Measurements from ENCODE around the gene USP13. TPM values are rescaled to one million over a fixed set of nuclear protein-coding genes. Genes with fewer than 3 reads are reported as not detected.
"Not testable (repeated sequence)": the region's sequence is repeated elsewhere in the genome, so short reads cannot be mapped to it uniquely, and the experiment has no call there.

USP13 gene
- total and polyA plus RNA-seq, 2 donors (not counting 1 experiment from before 2014, with no cell fraction given), result 1.9 to 13.2 TPM

DNA sequence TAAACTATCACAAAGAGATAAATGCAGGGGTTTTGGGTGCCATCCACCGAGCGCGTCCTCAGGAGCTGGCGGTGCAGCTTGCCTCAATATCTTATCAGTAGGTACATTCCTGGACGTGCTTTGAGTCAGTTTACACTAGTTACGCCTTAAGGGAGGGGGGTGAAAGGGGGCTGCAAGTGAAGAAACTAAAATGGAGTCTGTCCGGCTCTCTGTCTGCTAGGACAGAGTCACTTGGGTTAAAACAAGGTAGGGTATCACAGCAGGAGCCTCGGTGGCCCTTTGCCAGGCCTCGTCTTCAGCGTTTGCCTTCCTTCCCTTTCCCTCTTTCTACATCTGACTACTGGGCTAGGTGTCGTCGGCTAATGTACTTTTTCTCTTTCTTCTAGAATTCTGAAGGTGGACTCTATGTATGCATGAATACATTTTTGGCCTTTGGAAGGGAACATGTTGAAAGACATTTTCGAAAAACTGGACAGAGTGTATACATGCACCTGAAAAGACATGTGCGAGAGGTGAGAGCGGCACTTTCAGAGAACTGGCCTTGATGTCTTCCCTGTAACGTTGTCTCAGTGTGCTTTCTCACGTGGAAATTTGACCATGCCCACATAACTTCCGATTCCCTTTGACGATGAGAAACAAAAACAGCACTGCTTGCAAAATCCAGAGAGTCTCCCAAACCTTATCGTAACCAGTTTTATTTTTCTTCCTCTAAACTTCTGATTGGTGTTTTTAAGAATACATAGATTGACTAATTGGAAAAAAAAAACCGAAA is 28.8 kb downstream of the USP13 start:
- intact Hi-C loops (cut with micrococcal nuclease), result no loop called here
- no peak for ATAC-seq (ENCODE audit: low read depth)
- no peak overlapping the region for H3K27ac ChIP-seq (ENCODE audit: low read length in 2 of 2)
- 100% methylated on average over 10 of the region's 21 CpGs for WGBS (ENCODE audit: insufficient coverage)
- H3K4me3 Mint-ChIP-seq, result no peak overlapping the region
- no peak overlapping the region for H3K4me3 ChIP-seq (ENCODE audit: control extremely low read depth in 1 of 5, extremely low read depth in 1 of 5, insufficient read depth in 1 of 5, low read depth in 2 of 5, low read length in 4 of 5)
- no peaks in the 10 kb centered on the region for H3K9me3 Mint-ChIP-seq (ENCODE audit: insufficient read depth)
- H4K20me1 ChIP-seq (ENCODE audit: control insufficient read depth, insufficient read depth, low read length, poor library complexity, severe bottlenecking), result no peaks in the 10 kb centered on the region
- no peaks in the 10 kb centered on the region for H3K4me1 Mint-ChIP-seq
- H3K27me3 Mint-ChIP-seq, result no peaks in the 10 kb centered on the region
- no peaks in the 10 kb centered on the region for H3K9me3 ChIP-seq (ENCODE audit: control extremely low read depth in 1 of 3, control insufficient read depth in 2 of 3, insufficient read depth in 1 of 3, low read length in 2 of 3)
- H3K27me3 ChIP-seq (replicated peaks in 1 of 4; ENCODE audit: control extremely low read depth in 1 of 4, control insufficient read depth in 3 of 4, insufficient read depth in 4 of 4, low read length in 3 of 4), result no peaks in the 10 kb centered on the region
- H3K27ac Mint-ChIP-seq, result no peak overlapping the region
- ChIA-PET POLR2A (no interaction called here), CTCF (no interaction called here)
- no peak overlapping the region for H3K9ac ChIP-seq (ENCODE audit: low read length)
- TF ChIP-seq EZH2 (IDR thresholded peaks at IDR 0.05; ENCODE audit: borderline replicate concordance, insufficient read depth, low read depth, low read length, poor library complexity, severe bottlenecking), result no peak
- TF ChIP-seq, protein P1, sequence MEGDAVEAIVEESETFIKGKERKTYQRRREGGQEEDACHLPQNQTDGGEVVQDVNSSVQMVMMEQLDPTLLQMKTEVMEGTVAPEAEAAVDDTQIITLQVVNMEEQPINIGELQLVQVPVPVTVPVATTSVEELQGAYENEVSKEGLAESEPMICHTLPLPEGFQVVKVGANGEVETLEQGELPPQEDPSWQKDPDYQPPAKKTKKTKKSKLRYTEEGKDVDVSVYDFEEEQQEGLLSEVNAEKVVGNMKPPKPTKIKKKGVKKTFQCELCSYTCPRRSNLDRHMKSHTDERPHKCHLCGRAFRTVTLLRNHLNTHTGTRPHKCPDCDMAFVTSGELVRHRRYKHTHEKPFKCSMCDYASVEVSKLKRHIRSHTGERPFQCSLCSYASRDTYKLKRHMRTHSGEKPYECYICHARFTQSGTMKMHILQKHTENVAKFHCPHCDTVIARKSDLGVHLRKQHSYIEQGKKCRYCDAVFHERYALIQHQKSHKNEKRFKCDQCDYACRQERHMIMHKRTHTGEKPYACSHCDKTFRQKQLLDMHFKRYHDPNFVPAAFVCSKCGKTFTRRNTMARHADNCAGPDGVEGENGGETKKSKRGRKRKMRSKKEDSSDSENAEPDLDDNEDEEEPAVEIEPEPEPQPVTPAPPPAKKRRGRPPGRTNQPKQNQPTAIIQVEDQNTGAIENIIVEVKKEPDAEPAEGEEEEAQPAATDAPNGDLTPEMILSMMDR (IDR thresholded peaks at IDR 0.05), result no peak
- H3K36me3 ChIP-seq (replicated peaks in 1 of 2; ENCODE audit: control extremely low read depth in 1 of 2, control insufficient read depth in 1 of 2, extremely low read depth in 1 of 2, insufficient read depth in 2 of 2, low read length in 1 of 2), result peaks cover 0 to 3% of the 10 kb centered on the region in 2 experiments
- no peak overlapping the region for H2AFZ ChIP-seq (ENCODE audit: insufficient read depth, low read depth, low read length, poor library complexity, severe bottlenecking)
- H3K4me2 ChIP-seq (replicated peaks; ENCODE audit: low read depth, low read length, poor library complexity, severe bottlenecking), result no peak overlapping the region
- no peaks in the 10 kb centered on the region for H3K4me1 ChIP-seq (ENCODE audit: control insufficient read depth in 2 of 2, insufficient read depth in 2 of 2, low read length in 2 of 2)
- DNase-seq, result no peak
- H3K79me2 ChIP-seq (ENCODE audit: control insufficient read depth, insufficient read depth, low read length), result peaks cover 2% of the 10 kb centered on the region

DNA sequence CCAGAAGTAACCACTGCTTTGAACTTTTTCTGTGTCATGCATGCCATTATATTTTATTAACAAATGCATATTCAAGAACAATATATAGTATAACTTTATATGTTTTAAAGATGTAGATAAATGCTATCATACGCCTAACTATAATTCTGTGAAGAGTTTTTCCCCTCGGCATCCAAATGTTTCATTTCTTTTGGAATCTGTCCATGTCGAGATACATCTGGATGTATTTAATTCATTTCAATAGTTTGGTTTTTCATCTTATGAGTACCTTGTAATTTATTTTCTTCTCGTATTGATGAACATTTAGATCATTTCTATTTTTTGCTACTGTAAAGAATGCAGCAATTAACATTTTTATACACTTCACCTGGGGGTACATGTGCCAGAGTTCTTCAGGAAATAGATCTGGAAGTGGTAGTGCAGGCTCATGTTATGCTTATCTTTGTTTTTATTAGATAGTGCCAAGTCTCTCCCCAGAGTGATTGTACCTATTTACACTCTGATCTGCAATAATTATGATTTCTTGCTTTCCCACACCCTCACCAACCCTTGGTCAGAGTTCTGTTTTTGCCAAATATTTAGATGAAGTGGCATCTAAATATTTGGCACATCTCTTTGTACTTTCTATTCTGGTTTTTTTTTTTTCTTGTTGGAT is 29.7 kb downstream of the USP13 start:
- no peaks in the 10 kb centered on the region for H3K4me1 ChIP-seq (ENCODE audit: control insufficient read depth in 2 of 2, insufficient read depth in 2 of 2, low read length in 2 of 2)
- no peak overlapping the region for H3K4me3 Mint-ChIP-seq
- H4K20me1 ChIP-seq (ENCODE audit: control insufficient read depth, insufficient read depth, low read length, poor library complexity, severe bottlenecking), result no peaks in the 10 kb centered on the region
- no peaks in the 10 kb centered on the region for H3K27me3 Mint-ChIP-seq
- no peak overlapping the region for H3K4me3 ChIP-seq (ENCODE audit: control extremely low read depth in 1 of 5, extremely low read depth in 1 of 5, insufficient read depth in 1 of 5, low read depth in 2 of 5, low read length in 4 of 5)
- intact Hi-C loops (cut with micrococcal nuclease), result no loop called here
- no peaks in the 10 kb centered on the region for H3K4me1 Mint-ChIP-seq
- no CpG with 5 or more reads among the region's 4 CpGs for WGBS (ENCODE audit: insufficient coverage)
- H3K27me3 ChIP-seq (replicated peaks in 1 of 4; ENCODE audit: control extremely low read depth in 1 of 4, control insufficient read depth in 3 of 4, insufficient read depth in 4 of 4, low read length in 3 of 4), result no peaks in the 10 kb centered on the region
- H3K79me2 ChIP-seq (ENCODE audit: control insufficient read depth, insufficient read depth, low read length), result peaks cover 2% of the 10 kb centered on the region
- no peak overlapping the region for H3K27ac Mint-ChIP-seq
- ChIA-PET CTCF (interaction anchor here (0.6 kb wide), 1 partner anchor 127 kb away, joined by 5 read pairs; no protein-coding TSS in a partner anchor), POLR2A (no interaction called here)
- no peak overlapping the region for H3K9ac ChIP-seq (ENCODE audit: low read length)
- H3K27ac ChIP-seq (ENCODE audit: low read length in 2 of 2), result no peak overlapping the region
- DNase-seq (no peak), ATAC-seq (ENCODE audit: low read depth) (no peak)
- H2AFZ ChIP-seq (ENCODE audit: insufficient read depth, low read depth, low read length, poor library complexity, severe bottlenecking), result no peak overlapping the region
- H3K9me3 Mint-ChIP-seq (ENCODE audit: insufficient read depth), result no peaks in the 10 kb centered on the region
- peaks cover 0 to 3% of the 10 kb centered on the region in 2 experiments for H3K36me3 ChIP-seq (replicated peaks in 1 of 2; ENCODE audit: control extremely low read depth in 1 of 2, control insufficient read depth in 1 of 2, extremely low read depth in 1 of 2, insufficient read depth in 2 of 2, low read length in 1 of 2)
- TF ChIP-seq, protein P1 (IDR thresholded peaks at IDR 0.05), result no peak
- TF ChIP-seq EZH2 (IDR thresholded peaks at IDR 0.05; ENCODE audit: borderline replicate concordance, insufficient read depth, low read depth, low read length, poor library complexity, severe bottlenecking), result no peak
- H3K4me2 ChIP-seq (replicated peaks; ENCODE audit: low read depth, low read length, poor library complexity, severe bottlenecking), result no peak overlapping the region
- H3K9me3 ChIP-seq (ENCODE audit: control extremely low read depth in 1 of 3, control insufficient read depth in 2 of 3, insufficient read depth in 1 of 3, low read length in 2 of 3), result no peaks in the 10 kb centered on the region

DNA sequence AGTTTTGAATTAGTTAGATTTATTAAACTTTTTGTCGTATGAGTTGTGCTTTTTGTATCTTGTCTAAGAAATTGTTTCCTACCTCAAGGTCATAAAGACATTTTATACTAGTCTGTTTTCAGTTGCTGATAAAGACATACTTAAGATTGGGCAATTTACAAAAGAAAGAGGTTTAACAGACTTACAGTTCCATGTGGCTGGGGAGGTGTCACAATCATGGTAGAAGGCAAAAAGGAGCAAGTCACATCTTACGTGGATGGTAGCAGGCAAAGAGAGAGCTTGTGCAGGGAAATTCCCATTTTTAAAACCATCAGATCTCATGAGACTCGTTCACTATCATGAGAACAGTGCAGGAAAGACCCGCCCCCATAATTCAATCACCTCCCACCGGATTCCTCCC is 30.4 kb downstream of the USP13 start:
- H3K36me3 ChIP-seq (replicated peaks in 1 of 2; ENCODE audit: control extremely low read depth in 1 of 2, control insufficient read depth in 1 of 2, extremely low read depth in 1 of 2, insufficient read depth in 2 of 2, low read length in 1 of 2); H3K27me3 ChIP-seq (replicated peaks in 1 of 4; ENCODE audit: control extremely low read depth in 1 of 4, control insufficient read depth in 3 of 4, insufficient read depth in 4 of 4, low read length in 3 of 4); H3K27me3 Mint-ChIP-seq; CTCF ChIA-PET; H3K4me2 ChIP-seq (replicated peaks; ENCODE audit: low read depth, low read length, poor library complexity, severe bottlenecking); DNase-seq; POLR2A ChIA-PET; H3K27ac ChIP-seq (ENCODE audit: low read length in 2 of 2); H3K4me3 ChIP-seq (ENCODE audit: control extremely low read depth in 1 of 5, extremely low read depth in 1 of 5, insufficient read depth in 1 of 5, low read depth in 2 of 5, low read length in 4 of 5); H3K9me3 ChIP-seq (ENCODE audit: control extremely low read depth in 1 of 3, control insufficient read depth in 2 of 3, insufficient read depth in 1 of 3, low read length in 2 of 3); H3K4me1 ChIP-seq (ENCODE audit: control insufficient read depth in 2 of 2, insufficient read depth in 2 of 2, low read length in 2 of 2); H4K20me1 ChIP-seq (ENCODE audit: control insufficient read depth, insufficient read depth, low read length, poor library complexity, severe bottlenecking); H3K4me1 Mint-ChIP-seq; intact Hi-C loops (cut with micrococcal nuclease); H3K9ac ChIP-seq (ENCODE audit: low read length); H3K9me3 Mint-ChIP-seq (ENCODE audit: insufficient read depth); ATAC-seq (ENCODE audit: low read depth); H3K79me2 ChIP-seq (ENCODE audit: control insufficient read depth, insufficient read depth, low read length); H3K27ac Mint-ChIP-seq; H3K4me3 Mint-ChIP-seq; H2AFZ ChIP-seq (ENCODE audit: insufficient read depth, low read depth, low read length, poor library complexity, severe bottlenecking): not testable (repeated sequence)
- WGBS (ENCODE audit: insufficient coverage), result 60% methylated on average over 1 of the region's 5 CpGs
